ELF-1 (cell line): ENCODE measurements around the gene MLC1.

Experiments used
- DNase-seq: peaks from one replicate; pipeline ENCODE4 v3.0.0-alpha.2; 2016; ENCODE audit warnings: low read depth, low spot score

MLC1 gene

GRCh38 chr22:50016308-50016987 is 68.8 kb downstream of the MLC1 start:
- no peak for DNase-seq

- DNase-seq, result no peak
Measured at GRCh38 chr22:50015451-50016307, 69.5 kb downstream of the MLC1 start.

GRCh38 chr22:50014655-50015401 is 70.4 kb downstream of the MLC1 start:
- no peak for DNase-seq

- DNase-seq, result no peak
Measured at GRCh38 chr22:50014053-50014501, 71.1 kb downstream of the MLC1 start.

- DNase-seq, result peak; percentile 62
Measured at GRCh38 chr22:50012211-50013181, 72.7 kb downstream of the MLC1 start, which contains the start of gene IL17REL. TSS of gene IL17REL (minus strand) at chr22:50012765. CDS start at chr22:50012646, 119 bp downstream.

- DNase-seq, result no peak
Measured at GRCh38 chr22:50011447-50012210, 73.6 kb downstream of the MLC1 start.

- DNase-seq, result no peak
Measured at GRCh38 chr22:50010676-50011446, 74.4 kb downstream of the MLC1 start.

- no peak for DNase-seq
Measured at GRCh38 chr22:50009765-50010675, 75.2 kb downstream of the MLC1 start.
